ENCODE measurements around the gene ARHGAP25. TPM values are rescaled to one million over a fixed set of nuclear protein-coding genes. Genes with fewer than 3 reads are reported as not detected.

The ARHGAP25 gene, protein sequence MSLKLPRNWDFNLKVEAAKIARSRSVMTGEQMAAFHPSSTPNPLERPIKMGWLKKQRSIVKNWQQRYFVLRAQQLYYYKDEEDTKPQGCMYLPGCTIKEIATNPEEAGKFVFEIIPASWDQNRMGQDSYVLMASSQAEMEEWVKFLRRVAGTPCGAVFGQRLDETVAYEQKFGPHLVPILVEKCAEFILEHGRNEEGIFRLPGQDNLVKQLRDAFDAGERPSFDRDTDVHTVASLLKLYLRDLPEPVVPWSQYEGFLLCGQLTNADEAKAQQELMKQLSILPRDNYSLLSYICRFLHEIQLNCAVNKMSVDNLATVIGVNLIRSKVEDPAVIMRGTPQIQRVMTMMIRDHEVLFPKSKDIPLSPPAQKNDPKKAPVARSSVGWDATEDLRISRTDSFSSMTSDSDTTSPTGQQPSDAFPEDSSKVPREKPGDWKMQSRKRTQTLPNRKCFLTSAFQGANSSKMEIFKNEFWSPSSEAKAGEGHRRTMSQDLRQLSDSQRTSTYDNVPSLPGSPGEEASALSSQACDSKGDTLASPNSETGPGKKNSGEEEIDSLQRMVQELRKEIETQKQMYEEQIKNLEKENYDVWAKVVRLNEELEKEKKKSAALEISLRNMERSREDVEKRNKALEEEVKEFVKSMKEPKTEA
- total RNA-seq, result 9.4 TPM
- long read RNA-seq, partial matches to known transcripts, result 1 of 3 reads
- long read RNA-seq, other reads (novel, unspliced or antisense), result 0 of 3 reads

DNA sequence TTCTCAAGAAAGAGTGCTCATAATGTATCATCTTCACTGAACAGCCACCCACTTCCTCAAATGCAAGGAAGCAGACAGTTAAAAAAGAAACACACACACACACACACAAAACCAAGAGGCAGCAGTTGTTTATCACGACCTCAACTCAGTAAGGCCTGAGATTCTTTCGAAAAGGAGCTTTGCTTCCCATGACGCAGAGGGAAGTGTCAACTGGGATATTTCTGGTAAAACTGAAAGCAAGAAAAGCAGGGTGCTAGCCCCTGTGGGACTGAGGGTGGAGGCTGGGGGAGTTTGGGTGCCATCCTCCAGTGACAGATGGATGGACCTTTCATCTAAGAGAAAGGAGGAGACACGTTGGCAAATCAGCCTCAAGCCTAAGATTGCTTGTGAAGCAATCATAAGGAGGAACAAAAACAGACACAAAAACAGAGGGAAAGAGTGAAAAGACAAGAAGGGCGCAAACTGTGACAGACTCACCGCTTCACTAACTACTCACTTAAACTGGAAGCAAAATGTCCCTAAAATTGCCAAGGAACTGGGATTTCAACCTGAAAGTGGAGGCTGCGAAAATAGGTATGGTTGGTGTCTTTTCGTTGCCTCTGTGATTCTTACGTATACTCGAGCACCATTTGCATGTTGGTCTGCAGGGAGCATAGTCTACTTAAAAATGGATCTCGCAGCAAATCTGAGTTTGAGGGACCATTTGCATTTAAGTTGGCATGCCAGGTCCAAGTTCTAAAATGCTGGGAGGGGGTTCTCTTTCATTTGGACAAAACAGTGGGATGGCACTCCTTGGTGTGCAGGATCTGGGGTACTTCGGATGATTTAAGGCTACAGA is at the start of gene ARHGAP25:
ARHGAP25 (plus strand) TSS at position 124 of the 838 bp plus-strand sequence; CDS start at position 513, 389 bp downstream.
- DNase-seq (ENCODE audit: missing footprints) (no peak), ATAC-seq (no peak)
- intact Hi-C loops (cut with DNase I), result no loop called here

DNA sequence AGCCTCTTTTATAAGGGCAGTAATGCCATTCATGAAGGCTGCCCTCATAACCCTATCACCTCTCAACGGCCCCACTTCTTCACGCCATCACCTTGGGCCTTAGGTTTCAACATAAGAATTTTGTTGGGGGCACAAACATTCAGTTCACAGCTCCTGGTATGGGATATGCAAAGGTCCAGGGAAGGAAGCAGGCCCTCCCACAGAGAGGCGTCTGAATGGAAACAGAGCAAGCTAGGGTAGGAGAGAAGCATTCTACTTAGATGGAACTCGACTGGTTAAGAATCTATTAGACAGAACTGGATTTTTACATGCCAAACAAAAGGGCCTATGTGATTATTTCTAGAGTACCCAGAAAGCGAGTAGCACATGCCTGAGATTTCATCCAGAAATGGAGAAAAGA is 48.4 kb upstream of the ARHGAP25 start:
- DNase-seq (ENCODE audit: missing footprints), result no peak
- no peak for ATAC-seq
- intact Hi-C loops (cut with DNase I), result no loop called here

DNA sequence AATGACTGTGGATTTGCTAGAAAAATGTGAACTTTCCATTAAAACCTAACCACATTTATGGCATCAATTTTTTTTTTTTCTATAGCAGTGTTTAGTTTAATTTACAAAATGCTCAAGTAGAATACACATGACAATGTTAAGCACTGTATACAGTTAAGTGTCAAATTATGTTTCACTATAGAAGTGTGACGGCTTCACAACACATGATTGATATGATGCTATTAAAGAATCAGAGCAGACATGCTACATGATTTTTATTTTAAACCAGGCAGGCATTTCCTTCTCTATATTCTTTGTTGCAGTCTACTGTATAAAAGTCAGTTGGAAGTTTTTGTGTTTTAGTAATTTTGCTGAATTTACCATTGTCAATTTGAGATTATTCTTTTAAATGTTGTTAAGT is 47.6 kb upstream of the ARHGAP25 start:
- DNase-seq (ENCODE audit: missing footprints), result no peak
- no peak for ATAC-seq
- intact Hi-C loops (cut with DNase I), result no loop called here

DNA sequence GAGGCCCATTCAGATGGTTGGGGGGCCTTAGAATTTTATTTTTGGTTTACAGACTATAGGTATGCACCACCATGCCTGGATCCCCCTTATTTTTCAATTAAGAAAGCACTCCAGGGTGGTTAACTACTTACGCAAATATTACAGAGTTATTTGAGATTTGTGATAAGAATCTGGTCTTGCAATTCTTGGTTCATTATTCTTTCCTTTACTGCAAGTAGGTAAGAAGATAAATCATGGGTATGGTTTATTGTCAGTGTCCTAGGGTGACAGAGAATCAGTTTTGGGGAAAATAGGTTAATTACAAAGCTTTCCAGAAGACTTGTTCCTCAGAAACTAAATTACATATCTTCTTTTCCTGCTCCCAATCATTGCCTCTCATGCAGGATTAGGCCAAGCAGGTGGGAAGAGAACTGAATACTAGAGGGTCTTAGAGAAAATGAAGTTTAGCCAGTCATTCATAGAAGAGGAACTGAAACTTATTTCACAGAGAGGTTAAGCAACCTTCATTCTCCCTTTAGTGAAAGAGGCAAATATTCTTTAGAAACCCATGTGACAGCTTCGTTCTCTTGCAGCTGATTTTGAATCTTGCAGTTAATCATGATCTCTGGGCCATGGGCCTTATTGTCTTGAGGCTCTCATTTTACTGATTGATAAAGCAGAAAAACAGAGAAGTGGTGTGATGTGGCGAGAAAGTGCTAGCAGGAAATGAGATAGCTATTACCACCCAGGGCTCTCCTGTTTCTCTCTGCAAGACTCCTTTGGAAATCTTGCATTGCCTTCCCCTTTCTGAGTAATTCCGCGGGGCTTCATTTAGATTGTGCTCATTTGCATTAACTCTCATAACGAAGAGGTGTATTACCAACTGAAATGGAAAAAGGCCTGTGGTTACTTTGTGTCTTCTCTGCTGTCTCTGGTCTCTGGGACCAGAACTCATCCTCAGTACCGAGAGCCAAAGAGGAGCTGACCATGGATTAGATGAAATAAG is 44.8 kb upstream of the ARHGAP25 start:
- intact Hi-C loops (cut with DNase I), result no loop called here
- DNase-seq (ENCODE audit: missing footprints) (no peak), ATAC-seq (no peak)

DNA sequence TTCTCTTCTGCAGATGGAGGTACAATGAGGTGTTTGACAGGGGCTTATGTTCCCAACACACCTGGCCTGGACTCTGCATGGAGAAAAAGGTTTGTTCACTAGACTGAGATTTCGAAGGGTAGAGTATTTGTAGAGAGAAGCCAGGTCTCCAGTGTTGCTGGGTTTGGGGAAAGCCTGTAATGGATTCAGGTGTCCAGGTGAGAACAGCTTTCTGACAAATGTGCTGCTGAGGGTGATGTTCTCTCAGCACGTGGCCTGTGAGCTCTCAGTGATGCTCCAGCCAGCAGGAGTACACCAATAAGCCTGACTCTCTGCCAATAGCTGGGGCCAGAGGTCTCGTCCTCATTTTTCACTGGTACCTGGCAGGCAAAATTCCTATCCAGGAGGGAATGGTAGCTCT is 43.8 kb upstream of the ARHGAP25 start:
- ATAC-seq (no peak), DNase-seq (ENCODE audit: missing footprints) (no peak)
- intact Hi-C loops (cut with DNase I), result no loop called here

DNA sequence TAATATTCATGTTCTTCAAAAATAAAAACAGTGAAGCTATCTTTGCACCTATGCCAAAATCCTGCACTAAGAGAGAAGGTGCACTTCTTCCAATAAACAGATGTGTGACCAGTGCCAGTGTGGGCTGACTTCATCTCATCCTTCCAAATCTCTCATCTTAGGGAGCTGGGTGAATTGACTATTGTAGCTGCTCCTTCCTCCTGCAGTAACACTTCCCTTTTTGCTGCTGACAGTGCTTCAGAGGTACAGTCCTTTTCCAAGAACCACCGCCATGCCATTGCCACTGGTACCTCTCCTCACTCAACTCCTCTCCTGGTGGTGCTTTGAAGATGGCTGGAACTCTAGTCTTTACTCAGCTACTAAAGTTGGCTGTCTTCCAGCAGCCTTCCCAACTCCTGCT is 42.1 kb upstream of the ARHGAP25 start:
- ATAC-seq, result no peak
- intact Hi-C loops (cut with DNase I), result no loop called here
- no peak for DNase-seq (ENCODE audit: missing footprints)

DNA sequence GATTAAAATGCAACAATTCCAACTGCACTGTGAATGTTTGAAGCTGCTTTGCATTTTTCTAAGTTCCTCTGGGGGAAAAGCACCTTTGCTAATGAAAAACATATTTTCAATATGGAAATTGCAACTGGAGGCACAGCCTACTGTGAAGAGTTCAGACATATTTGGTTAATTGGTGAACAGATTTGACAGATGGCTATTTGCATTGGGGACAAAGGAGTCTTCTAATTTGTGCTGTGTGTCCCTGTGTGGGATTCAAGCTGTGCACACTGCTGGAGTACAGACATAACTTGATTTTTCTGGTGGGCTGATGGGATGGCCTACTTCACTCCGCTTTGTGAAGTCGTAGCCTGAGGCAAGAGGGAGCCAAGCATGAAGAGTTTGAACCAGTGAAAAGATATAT is 40.7 kb upstream of the ARHGAP25 start:
- intact Hi-C loops (cut with DNase I), result no loop called here
- ATAC-seq (no peak), DNase-seq (ENCODE audit: missing footprints) (no peak)

DNA sequence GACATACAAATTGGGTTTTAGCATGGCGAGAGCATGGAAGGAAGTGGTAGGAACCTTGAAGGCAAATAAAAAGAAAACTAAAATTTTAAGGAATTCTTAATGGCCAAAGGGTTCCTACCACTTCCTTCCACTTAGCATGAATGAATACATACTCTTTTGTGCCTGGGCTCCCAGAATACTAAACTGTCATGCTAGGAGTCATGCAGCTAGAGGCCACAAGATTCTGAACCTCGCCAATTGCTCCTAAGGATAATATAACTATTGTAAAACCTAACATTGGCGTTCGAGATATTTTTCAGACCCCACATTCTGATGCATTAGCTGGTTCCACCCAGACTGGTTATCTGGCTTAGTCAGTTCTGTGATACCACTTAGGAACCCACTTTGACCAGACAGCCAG is 38.6 kb upstream of the ARHGAP25 start:
- DNase-seq (ENCODE audit: missing footprints), result no peak

DNA sequence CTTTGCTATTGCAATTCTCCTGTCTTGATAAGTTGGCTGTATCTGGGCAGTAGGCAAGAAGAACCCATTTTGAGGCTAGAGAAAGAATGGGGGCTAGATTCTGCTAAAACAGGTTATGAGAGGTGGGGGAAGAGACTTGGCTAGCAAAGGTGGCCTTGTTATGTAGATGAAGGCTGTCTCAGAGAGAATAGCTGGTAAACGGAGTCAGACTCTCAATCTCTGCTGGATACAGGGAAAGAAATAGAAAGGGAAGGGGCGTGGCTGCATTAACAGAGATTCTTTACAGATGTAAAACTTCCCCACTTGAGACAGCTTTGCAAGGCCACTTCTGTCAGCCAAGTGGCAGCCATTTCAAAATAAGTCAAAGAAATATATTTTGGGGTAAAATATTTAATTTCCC is 38.1 kb upstream of the ARHGAP25 start:
- intact Hi-C loops (cut with DNase I), result no loop called here
- no peak for ATAC-seq
- no peak for DNase-seq (ENCODE audit: missing footprints)

More for the DNA sequence above, 38.6 kb upstream of the ARHGAP25 start:
- intact Hi-C loops (cut with DNase I), result no loop called here
- ATAC-seq, result no peak

DNA sequence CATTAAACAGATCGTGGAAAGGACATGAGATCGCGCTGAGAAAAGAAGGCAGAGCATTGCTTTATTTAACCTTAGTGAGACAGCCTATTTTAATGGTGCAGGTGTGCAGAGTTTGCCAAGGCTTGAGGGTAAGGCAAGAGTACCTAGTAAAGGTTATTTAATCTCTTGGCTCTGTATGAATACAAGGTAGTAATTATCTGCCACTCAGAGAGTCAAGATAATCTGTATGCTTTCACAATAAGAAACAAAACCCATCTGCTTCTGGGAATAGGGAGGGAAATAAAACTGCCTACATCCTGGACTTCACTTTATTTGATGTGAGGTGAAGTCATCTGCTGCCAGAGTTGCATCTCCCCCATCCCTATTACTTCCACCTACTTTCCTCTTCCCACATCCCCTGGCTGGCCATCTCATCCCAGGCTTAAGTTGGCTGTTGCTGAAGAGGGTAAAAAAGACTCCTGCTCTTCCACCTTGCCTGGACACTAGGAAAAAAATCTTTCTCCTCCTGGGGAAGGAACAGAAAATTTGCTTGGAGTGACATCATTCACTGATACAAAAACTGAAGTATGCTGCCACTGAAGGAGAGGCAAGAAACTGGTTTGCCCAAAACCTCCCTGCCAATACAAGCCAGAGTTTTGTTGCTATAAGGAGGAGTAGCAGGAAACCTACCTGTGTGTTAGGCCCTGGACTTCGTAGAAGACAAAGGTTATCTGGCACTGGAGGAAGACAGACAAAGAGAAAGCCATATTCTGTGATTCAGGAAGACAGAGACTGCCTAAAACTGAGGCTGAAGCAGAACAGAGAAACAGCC is 35.8 kb upstream of the ARHGAP25 start:
- ATAC-seq, result no peak
- intact Hi-C loops (cut with DNase I), result no loop called here
- no peak for DNase-seq (ENCODE audit: missing footprints)

DNA sequence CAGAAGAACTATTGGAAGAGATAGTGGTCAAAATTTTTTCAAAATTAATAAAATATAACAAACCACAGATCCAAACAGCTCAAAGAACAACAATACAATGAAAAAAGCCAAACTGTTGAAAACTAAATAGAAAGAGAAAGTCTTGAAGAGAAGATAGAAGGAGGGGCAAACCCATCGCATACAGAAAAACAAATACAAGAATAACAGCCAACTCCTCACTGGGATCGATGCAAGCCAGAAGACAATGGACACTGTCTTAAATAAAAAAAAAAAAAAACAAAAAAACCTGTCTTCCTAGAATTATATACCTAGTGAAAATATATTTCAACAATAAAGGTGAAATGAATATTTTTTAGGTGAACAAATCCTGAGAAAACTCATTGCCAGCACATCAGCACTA is 34.1 kb upstream of the ARHGAP25 start:
- no peak for ATAC-seq
- intact Hi-C loops (cut with DNase I), result no loop called here
- no peak for DNase-seq (ENCODE audit: missing footprints)

DNA sequence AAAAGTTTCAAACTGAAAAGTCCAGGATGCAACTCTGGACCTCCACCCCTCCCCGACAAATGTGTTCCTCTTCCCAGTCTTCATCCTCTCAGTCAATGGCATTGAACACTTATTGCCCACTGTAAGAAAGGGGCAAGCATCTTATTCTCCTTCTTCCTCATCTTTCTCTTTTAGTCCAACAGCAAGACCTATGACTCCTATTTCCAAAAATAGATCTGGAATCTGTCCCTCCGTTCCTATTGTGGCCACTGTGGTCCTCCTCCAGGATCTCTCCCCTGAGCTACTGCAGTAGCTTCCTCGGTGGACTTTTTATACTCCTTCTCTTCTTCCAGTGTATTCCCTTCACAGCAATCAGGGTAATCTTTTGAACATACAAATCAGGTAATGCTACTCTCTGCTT is 28.0 kb upstream of the ARHGAP25 start:
- intact Hi-C loops (cut with DNase I), result loop anchor here (5.0 kb wide), 1 partner anchor 201 kb away; no protein-coding TSS in a partner anchor
- DNase-seq (ENCODE audit: missing footprints) (no peak), ATAC-seq (no peak)

DNA sequence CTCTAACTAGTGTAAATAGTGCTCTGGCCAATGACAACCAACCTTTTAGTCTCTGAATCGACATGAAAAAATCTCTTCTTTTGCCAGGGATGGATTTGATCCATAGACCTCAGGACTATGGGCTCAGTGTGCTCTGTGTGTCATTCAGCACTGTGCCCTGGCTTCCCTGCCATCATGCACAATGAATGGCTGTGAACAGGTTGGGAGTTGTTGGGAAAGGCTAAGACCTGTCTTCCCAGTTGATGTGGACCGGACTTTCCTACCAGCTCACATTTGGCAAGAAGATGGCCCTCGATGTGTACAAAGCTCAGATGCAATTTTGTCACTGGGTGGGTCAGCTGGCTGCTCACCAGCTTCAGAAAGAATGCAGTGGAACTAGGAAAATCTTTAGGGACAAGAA is 26.0 kb upstream of the ARHGAP25 start:
- DNase-seq (ENCODE audit: missing footprints), result no peak
- intact Hi-C loops (cut with DNase I), result loop anchor here (2.0 to 5.0 kb wide), 2 partner anchors 199 to 216 kb away; no protein-coding TSS in a partner anchor
- no peak for ATAC-seq

DNA sequence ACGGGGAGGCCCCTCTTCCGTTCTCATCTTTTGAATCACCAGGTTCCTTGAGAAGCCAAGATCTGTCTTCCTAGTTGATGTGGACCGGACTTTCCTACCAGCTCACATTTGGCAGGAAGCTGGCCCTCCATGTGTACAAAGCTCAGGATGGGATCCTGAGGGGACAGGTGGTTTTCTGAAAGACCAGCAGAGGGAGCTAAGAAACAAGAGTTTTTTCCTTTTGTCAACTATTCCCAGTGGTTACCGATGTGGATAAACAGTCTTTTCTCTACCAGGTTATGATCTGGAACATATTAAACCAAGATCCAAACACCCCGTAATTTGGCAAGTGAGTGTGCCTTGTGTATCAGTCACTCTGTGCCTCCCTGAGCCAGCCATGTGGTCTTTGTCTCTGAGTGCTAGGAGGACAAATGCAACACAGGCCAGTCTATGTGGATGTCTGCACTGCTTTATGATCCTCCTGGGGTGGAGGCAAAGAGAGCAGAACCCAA is 25.1 kb upstream of the ARHGAP25 start:
- no peak for DNase-seq (ENCODE audit: missing footprints)
- intact Hi-C loops (cut with DNase I), result loop anchor here (2.0 to 5.0 kb wide), 2 partner anchors 198 to 215 kb away; no protein-coding TSS in a partner anchor
- no peak for ATAC-seq

DNA sequence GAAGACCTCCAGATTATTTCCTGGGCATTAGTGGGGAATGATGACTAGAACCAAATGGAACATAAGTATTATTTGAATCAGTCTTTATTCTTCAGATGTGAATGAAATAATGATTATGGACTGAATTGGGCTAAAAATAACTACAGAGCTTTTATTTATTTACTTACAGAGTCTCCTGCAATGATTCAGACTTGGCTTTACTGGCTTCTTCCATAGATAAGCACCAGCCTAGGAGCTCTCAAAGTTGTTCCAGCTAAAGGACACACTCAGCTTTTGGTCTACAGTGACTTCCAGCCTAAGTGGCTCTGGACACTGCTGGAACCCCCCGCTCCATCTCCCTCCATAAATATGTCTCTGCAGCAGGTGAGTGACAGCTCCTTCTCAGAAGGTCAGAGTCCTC is 24.3 kb upstream of the ARHGAP25 start:
- intact Hi-C loops (cut with DNase I), result loop anchor here (2.0 kb wide), 1 partner anchor 38 kb away; no protein-coding TSS in a partner anchor
- ATAC-seq (no peak), DNase-seq (ENCODE audit: missing footprints) (no peak)

DNA sequence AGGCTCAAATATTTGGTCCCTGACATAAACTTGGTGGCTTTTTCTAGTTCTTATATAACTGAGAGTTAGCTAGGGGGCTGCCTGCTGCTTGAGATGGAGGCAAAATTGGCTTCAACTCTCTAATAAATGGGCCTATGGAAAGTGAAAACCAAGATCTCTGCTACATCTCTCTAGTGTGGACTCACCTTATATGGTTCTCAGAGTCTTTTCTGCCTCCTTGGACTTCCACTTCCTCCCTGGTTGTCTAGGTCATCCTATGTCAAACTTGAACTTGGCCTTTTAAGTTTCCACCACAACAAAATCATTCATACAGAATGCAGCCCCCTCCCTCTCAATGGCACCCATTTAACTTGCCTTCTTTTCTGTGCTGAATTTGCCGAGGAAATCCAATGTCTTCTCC is 23.9 kb upstream of the ARHGAP25 start:
- DNase-seq (ENCODE audit: missing footprints) (no peak), ATAC-seq (no peak)
- intact Hi-C loops (cut with DNase I), result loop anchor here (2.0 kb wide), 1 partner anchor 38 kb away; no protein-coding TSS in a partner anchor

DNA sequence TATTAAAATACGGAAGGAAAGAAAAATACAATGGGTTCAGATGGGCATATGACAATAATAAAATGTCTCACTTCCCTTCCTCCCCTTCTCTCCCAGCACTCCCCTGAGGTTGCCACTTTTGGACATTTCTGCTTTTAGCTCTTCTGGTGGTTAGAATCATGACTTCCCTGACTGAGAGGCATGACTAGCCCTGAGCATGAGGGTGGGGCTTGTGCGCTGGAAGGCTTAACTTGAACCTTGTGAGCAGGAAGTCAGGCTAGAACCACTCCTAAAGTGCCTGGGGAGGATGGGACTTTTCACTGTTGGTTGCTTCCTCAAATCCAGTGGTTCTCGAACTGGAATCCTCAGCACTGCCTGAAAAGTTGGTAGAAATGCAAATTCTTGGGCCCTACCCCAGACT is 19.7 kb upstream of the ARHGAP25 start:
- intact Hi-C loops (cut with DNase I), result loop anchor here (5.0 kb wide), 1 partner anchor 248 kb away; the partner anchor contains the start of genes APLF and FBXO48
- ATAC-seq, result peak; percentile 91

More for the DNA sequence above, 19.7 kb upstream of the ARHGAP25 start:
- DNase-seq (ENCODE audit: missing footprints), result peak; percentile 81
